Measurements from ENCODE around the gene ERICH4.

Gene ERICH4

GRCh38 chr19:41435936-41436673, 6.9 kb upstream of the ERICH4 start:
- no peak for DNase-seq

GRCh38 chr19:41436674-41436951, 6.3 kb upstream of the ERICH4 start:
- DNase-seq: no peak

- no peak for DNase-seq
These were observed 4.9 kb upstream of the ERICH4 start for GRCh38 chr19:41437944-41438574.

GRCh38 chr19:41439441-41440222, 3.3 kb upstream of the ERICH4 start, which contains the start of gene DMAC2:
TSS of gene DMAC2 (minus strand) at chr19:41439912. CDS start at chr19:41439899, 13 bp downstream.
- peak; percentile 94 for DNase-seq

GRCh38 chr19:41441321-41441945, 1.5 kb upstream of the ERICH4 start:
- no peak for DNase-seq

GRCh38 chr19:41443813-41444455, 978 bp downstream of the ERICH4 start:
- no peak for DNase-seq

GRCh38 chr19:41445575-41445974, 2.6 kb downstream of the ERICH4 start:
- DNase-seq: no peak

DNA sequence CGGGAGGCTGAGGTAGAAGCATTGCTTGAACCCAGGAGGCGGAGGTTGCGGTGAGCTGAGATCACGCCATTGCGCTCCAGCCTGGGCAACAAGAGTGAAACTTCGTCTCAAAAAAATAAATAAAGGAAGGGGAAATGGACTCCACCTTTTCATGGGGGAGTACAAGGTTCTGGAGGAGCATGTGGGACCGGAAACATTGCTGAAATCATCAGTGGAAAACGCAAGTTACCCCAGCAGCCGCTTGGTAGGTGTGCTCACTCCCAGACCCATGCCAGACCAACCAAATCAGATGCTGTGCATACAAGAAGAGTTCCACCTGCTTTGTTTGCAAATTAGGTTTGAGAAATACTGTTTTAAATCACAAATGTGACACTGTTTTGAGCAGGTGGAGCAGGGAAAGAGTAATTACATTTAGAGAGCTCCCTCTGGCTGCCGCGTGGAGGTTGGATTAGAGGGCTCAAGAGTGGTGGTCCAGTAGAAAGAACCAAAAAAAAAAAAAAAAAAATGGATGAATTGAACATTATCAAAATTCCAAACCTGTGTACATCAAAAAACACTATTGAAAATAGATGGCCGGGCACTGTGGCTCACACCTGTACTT, 4.9 kb downstream of the ERICH4 start:
- DNase-seq: no peak

DNA sequence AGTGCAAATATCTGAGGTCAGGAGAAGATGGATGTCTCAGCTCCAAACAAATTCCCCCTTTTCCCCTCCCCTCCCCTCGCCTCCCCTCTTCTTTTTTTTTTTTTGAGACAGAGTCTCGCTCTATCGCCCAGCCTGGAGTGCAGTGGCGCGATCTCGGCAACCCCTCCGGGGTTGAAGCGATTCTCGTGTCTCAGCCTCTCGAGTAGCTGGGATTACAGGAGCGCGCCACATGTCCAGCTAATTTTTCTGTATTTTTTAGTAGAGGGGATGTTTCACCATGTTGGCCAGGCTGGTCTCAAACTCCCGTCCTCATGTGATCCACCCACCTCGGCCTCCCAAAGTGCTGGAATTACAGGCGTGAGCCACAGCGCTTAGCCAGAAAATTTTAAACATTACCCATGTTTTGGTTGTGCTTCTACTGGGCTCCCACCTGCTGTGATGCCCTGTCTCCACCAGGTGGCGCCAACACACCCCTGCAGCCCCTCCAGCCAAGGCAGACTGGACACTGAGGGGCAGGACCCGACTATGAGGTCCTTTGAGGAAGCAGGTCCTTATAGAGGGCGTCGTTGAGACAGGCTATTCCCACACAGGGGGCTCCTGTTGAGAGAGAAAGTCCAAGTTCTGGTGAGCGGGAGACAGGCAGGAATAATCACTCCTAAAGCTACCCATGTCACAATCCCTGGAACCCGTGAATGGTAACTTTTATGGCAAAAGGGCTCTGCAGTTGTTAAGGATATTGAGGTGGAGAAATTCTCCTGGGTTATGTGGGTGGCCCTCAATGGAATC, 6.3 kb downstream of the ERICH4 start:
- peak; percentile 75 for DNase-seq

- no peak for DNase-seq
These were observed 6.9 kb downstream of the ERICH4 start for GRCh38 chr19:41449865-41450178.

- DNase-seq: no peak
These were observed 9.8 kb downstream of the ERICH4 start for GRCh38 chr19:41452584-41453275.

- no peak for DNase-seq
These were observed 13.0 kb downstream of the ERICH4 start for GRCh38 chr19:41455936-41456335.

GRCh38 chr19:41456342-41456918, 13.5 kb downstream of the ERICH4 start:
- no peak for DNase-seq

DNA sequence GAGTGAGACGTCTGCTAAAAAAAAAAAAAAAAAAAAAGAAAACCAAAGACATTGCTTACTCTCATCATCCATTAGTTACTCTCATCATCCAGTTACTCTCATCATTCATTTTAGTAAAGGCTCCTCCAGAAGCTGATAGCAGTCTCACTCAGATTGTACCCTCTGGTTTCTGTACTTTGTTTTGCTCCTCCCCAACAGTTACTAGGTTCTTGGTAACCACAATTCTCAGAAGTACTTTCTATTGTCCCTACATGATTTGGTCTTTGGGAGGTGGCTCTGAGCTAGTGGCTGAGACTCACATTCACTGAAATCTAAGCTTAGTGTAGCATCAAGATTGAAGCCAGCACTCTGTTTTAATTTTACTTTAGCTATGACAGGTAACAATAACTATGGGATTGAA, 14.3 kb downstream of the ERICH4 start:
- peak; percentile 42 for DNase-seq

- DNase-seq: no peak
These were observed 19.5 kb downstream of the ERICH4 start for GRCh38 chr19:41462497-41462896.

GRCh38 chr19:41463257-41464256, 20.6 kb downstream of the ERICH4 start:
- peak; percentile 27 for DNase-seq

DNA sequence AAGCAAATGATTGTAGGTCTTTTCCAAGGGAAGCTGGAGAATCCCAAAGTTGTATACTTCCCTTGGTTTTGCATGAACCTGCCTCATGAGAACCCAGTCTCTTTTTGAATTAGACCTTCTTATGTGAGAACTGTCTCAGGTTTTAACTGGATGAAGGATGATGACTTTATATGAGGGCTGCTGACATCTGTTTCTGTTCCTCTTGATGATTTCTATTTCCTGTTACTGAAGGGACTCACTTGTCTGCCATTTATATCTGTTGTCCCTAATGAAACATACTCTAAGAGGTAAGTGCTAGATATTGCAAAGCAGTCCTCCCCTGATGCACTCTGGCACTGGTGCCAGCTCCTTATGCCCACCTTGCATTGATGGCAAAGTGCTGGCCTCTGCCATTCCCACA, 33.6 kb downstream of the ERICH4 start:
- no peak for DNase-seq

DNA sequence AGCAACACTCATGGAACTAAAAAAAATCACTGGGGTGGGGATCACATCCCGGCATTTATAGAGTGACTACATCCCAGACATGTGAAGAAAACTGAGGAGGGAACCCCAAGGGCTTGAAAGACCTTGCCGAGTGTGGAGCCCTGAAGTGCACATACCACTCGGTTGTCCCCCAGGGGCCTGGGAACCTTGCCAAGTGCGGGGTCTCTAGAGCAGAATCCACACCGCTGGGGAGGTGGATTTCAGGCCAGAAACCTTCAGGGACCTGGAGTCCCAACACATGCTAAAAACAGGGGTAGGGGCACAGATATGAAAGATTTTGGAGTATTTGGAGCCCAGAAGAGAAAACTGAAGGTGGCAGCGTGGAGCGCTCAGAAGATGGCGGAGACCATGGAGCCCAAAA, 35.2 kb downstream of the ERICH4 start:
- no peak for DNase-seq

Data from CD4-positive, alpha-beta T cell treated with Interleukin-12 subunit alpha and Interleukin-12 subunit beta, for 1 hour (primary cell).